Retinal pigment epithelial cell (primary cell): ENCODE results near the gene CCDC71L.

Experiments
- DNase-seq: peaks from one replicate; pipeline ENCODE4 v3.0.0-alpha.2; 2010; ENCODE audit warnings: low read depth
- H3K4me3 ChIP-seq: 2 replicates; pipeline ENCODE4 v1.5.1; 2011; ENCODE audit warnings: mild to moderate bottlenecking, low read length, control low read depth, moderate library complexity
- TF ChIP-seq, protein P1 (sequence below): conservative IDR thresholded peaks from 2 replicates; pipeline ENCODE4 v1.5.1; 2011; ENCODE audit warnings: low read depth, low read length, control low read depth, inconsistent platforms

The CCDC71L gene

DNA sequence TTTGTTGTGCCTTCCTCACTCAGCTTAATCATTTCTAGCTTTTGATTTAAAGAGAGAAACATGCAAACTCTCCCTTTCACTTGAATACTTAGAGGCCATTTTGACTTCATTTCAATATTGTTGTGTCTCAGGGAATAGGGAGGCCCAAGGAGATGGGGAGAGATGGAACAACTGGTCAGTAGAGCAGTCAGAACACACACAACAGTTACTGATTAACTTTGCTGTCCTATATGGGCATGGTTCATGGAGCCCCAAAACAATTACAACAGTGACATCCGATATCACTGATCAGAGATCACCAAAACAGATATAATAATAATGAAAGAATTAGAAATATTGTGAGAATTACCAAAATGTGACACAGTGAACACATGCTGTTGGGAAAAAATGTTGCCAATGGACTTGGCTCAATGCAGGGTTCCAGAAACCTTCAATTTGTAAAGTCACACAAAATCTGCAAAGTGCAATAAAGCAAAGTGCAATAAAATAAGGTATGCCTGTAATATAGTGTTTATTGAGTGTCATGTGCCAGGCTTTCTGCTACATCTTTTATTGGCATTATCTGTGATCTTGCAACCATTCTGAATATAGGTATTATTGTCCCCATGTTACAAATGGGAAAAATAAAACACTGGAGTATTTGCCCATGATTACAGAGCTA, 38.2 kb downstream of the CCDC71L start:
- TF ChIP-seq, protein P1, sequence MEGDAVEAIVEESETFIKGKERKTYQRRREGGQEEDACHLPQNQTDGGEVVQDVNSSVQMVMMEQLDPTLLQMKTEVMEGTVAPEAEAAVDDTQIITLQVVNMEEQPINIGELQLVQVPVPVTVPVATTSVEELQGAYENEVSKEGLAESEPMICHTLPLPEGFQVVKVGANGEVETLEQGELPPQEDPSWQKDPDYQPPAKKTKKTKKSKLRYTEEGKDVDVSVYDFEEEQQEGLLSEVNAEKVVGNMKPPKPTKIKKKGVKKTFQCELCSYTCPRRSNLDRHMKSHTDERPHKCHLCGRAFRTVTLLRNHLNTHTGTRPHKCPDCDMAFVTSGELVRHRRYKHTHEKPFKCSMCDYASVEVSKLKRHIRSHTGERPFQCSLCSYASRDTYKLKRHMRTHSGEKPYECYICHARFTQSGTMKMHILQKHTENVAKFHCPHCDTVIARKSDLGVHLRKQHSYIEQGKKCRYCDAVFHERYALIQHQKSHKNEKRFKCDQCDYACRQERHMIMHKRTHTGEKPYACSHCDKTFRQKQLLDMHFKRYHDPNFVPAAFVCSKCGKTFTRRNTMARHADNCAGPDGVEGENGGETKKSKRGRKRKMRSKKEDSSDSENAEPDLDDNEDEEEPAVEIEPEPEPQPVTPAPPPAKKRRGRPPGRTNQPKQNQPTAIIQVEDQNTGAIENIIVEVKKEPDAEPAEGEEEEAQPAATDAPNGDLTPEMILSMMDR, result no peak
- no peak for DNase-seq
- H3K4me3 ChIP-seq, result no peak overlapping the region

DNA sequence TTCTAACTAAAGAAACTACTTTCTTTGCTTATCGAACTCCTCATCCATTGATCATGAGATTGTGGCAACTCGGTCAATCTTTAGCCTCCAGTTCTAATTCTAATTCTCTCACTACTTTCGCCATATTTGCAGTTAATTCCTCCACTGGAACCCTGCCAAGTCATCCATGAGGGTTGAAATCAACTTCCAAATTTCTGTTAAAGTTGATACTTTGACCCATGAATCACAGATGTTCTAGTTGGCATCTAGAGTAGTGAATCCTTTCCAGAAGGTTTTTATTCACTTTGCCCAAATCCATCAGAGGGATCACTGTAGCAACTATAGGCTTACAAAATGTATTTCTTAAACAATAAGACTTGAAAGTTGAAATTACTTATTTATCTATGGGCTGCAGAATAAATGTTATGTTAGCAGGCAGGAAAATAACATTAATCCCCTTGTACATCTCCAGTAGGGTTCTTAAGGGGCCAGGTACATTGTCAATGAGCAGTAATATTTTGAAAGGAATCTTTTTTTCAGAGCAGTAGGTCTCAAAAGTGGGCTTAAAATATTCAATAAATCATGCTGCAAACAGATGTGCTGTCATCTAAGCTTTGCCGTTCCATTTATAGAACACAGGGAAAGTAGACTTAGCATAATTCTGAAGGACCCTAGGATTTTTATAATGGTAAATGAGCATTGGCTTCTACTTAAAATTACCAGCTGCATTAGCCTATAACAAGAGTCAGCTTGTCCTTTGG, 39.4 kb downstream of the CCDC71L start:
- TF ChIP-seq, protein P1, result no peak
- H3K4me3 ChIP-seq, result no peak overlapping the region
- no peak for DNase-seq

DNA sequence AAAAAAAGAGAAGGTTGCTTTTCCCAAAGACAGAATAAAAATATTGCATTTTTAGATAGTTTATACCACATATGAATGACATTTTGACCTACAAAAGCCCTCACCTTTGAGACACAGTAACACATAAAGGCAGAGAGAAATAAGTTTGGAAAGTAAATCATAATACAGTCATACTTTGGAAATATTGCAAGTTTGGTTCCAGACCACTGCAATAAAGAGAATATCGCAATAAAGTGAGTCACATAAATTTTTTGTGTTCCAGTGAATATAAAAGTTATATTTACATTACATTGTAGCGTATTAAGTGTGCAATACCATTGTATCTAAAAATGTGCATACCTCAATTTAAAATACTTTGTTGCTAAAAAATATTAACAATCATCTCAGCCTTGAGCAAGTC, 40.3 kb downstream of the CCDC71L start:
- no peak overlapping the region for H3K4me3 ChIP-seq
- TF ChIP-seq, protein P1, result no peak
- DNase-seq, result no peak

DNA sequence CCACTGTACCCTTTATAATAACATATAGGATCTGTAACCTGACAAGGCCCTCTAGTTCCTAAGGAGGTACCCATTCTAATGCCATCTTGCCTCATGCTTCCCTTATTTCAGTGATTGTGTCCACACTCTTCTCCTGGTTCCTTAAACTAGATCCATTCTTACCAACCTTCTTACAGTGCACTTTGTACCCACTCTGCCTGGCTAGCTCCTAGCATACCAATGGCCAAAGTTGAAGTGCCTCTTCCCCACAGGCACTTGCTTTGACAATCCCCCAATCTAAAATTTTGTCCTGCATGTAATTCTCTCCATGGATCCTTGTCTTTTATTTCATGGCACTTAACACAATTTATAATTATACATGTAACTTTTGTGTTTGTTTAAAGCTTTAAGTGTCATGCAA, 40.9 kb downstream of the CCDC71L start:
- no peak overlapping the region for H3K4me3 ChIP-seq
- TF ChIP-seq, protein P1, result no peak
- no peak for DNase-seq

DNA sequence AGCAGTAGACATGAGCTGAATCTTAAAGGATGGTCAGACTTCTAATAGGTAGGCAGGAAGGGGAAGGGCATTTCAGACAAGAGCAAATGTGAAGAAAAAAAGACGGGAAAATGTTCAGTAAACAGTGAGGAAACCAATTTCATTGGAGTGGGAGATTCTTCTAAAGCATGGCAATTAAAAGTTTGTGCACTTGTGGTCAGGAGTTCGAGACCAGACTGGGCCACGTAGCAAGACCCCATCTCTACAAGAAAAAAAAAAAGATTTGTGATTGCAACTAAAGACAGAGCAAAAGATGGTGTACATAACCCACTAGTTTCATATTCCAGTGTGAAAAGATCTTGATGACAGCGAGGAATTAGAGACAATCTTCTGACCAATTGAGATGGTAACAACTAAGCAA, 41.7 kb downstream of the CCDC71L start:
- TF ChIP-seq, protein P1, result no peak
- no peak for DNase-seq
- no peak overlapping the region for H3K4me3 ChIP-seq

DNA sequence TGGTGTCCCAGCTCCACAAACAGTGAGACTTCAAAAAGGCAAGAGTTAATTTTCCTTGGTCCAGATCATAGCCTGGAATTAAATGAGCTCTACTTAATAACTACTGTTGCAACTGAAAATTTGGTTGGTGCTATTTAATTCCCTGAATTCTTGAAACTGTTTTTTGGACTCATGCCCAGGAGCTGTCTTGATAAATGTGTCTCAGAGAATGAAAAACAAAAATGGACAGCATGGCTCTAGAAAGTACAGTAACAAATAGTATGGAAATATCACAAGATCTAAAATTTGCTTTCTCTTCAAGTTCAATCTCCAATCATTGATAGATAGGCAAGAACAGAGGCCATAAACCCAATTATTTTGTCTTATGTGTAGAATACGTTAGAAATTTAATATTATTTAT, 42.5 kb downstream of the CCDC71L start:
- TF ChIP-seq, protein P1, result no peak
- DNase-seq, result peak; percentile 84
- no peak overlapping the region for H3K4me3 ChIP-seq

DNA sequence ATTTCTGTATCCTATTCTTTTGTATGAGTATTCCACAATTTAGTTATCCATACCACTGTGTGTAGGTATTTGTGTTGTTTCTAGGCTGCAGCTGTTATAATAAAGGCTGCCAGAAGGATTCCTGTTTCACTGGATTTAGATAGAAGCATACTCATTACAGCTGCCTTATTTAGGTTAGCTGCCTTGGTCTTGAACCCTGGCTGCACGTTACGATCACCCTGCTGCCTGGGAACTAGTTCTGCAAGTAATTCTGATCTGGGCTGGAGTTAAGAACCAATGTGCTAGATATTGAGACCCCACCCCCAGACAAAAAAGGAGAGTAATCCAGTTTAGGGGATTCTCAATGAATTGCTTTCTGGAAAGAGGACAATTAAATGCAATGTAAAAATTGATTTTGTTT, 43.1 kb downstream of the CCDC71L start:
- H3K4me3 ChIP-seq, result no peak overlapping the region
- TF ChIP-seq, protein P1, result no peak

More for the DNA sequence above, 43.1 kb downstream of the CCDC71L start:
- no peak for DNase-seq
